HG02623 (cell line): ENCODE results near the gene NALCN.

Experiments
- ATAC-seq: cut with Tn5 transposase; IDR thresholded peaks from one replicate; pipeline ENCODE4 v1.9.1; 2021; ENCODE audit warnings: moderate library complexity; ENCODE audit not compliant: unreplicated experiment

The NALCN gene

DNA sequence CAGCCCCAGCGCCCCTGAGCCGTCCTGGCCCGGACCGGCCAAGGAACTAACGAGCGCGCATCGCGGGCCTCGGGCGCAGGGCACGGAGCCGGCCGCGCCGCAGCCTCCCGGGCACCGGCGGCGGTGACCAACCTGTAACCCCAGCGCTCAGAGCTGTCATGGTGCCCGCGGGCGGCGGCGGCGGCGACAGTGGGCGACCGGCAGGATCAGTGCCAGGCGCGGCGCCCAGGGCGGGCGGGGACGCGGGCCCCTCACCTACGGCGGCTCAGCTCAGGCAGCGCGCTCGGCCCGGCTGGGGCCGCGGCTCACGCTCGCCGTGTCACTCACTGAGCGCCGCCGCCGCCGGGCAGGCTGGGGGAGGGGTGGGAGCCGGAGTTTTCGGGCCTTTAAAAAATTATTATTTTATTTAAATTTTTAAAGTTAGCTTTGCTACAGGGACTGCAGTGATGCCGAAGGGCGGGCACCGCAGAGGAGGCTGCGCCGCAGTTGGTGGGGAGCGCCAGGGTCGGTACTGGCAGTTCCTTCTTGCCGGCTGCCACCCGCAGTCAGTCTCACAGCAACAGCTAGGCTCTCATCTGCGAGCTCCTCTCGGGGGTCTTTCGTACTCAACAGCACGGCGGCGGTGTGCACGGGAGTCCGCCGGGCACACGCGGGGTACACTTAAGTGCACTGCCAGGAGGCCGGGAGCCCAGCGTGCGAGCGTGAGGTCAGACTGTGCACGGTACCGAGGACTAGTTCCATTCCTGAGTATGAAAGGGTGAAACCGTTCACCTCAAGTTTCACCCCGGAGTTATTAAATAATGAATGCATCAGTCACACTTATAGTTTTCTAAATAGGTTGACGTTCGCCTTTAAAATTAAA is at the start of gene NALCN:
Gene NALCN (minus strand): TSS at position 328 of the 862 bp plus-strand sequence. CDS start 17,382 bp downstream, outside the sequence.
- no peak for ATAC-seq

DNA sequence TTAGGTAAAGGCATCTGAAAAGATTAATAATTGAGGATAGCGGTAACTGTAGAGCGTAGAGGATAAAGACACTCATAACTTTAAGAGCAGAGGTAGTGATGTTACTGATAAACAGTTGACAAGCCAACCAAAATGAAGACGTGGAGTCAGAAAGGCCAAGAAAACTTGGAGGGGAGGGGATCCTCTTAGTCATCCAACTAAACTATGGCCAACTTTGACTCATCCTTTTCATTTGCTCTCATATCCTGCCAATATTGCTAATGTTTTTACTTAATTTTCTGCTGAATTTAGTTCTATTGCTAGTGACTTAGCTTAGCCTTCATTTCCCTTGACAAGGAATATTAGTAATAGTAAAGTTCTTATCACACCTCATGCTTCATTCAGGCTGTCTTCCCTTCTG is 49.6 kb upstream of the NALCN start:
- no peak for ATAC-seq

DNA sequence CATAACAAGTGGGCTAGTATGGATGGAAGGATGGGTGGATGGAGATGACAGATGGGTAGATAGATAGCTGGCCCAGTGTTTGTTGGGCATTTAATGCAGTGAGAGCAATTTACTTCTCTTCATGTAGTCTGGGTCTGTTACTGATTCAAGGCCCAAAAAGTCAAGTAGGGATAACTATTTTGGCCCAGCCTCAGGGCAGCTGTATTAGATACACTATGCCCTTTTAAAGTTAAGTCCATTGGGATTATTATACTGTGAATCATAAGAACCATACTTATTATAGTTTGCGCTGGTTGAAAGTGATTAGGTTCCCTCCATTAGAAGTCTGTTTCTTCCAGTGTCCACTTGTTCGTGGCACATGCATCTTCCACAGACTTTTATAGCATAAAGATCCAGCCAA is 40.9 kb upstream of the NALCN start:
- no peak for ATAC-seq

DNA sequence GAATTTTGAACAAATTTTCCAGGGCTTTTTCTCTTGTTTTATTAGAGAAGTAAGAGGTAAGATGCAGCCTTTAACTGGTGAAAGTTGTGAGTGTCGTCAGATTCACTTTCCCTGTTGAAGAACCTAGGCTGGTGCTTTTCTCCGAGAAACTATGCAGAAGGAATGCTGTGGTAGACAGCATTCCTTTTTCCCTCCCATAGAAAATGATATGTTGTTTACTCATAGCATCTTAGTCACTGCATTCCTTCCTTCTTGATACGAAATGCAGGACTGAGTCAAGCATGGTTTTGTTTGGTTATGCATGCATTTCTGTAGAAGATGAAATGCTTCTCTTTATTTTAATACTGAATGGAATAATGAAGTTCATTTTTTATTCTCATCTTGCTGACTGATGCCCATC is 39.6 kb upstream of the NALCN start:
- no peak for ATAC-seq

DNA sequence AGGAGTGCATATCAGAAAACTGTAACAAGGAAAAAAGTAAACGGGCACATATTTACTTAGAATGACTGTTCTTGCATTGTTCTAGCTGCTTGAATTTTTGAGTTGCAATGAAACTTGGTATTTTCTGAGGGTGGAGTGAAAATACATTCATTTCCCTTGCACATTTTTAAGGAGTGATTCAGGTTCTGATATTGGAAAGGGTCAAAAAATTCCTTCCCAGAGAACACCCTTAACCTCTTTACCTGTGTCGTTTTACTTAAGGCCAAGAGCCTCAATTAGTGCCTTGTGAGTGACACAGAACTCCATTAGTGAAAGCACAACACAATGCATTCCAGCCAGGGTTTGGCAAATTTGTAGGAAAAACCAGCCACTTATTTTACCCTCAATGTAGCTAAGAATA is 38.5 kb upstream of the NALCN start:
- no peak for ATAC-seq

DNA sequence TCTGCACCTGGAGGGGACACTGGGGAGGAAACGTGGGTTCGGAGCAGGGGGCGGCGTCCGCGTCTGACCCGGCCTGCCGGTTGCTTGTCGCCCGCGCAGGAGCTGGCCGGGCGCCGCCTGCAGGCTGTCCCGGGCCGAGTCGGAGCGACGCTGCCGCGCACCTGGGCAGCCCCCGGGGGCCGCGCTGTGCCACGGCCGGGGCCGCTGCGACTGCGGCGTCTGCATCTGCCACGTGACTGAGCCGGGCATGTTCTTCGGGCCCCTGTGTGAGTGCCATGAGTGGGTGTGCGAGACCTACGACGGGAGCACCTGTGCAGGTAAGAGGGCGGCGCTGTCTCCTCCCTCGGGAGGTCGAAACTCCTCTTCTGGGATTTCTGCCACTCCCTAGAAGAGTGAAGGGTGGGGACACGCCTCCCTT is 37.5 kb upstream of the NALCN start:
- peak; percentile 16 for ATAC-seq

DNA sequence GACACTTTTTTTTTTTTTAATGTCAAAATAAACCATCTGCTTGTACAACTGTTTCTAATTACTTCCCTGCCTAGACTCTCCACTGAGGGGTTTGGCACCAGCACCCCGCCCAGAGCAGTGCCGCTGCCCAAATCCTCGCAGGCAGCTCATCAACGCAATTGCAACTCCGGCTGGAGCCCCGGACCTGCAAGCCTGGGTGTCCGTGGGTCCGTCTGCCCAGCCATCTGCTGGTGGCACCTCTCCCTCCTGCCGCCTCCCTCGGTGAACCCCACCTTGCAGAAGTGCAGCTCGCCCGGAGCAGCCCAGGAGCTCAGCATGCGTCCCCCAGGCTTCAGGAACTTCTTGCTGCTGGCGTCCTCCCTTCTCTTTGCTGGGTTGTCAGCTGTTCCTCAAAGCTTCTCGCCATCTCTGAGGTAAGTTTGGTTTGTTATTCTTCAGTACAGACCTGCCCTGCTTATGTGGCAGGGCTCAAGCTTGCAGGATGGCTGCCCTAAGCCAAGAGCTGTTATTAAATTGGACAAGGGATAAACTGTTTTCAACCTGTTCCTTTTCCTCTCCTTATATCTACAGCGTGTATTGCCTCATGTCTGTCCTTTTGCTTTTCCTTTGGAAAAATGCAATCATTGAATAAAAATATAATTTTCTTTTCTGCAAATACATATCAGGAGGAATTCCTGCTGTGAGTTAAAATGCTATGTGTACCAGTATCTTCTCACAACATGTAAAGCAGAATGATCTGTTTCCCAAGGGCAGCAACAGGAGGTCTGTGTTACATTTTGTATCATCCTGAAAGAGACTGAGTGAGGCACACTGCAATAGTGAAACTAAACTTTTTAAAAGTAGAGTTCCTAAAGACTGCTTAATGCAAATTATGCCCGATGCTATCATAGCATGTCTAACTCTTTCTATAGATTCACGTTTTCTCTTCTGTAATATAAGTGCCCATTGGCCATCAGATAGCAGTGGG is 36.5 kb upstream of the NALCN start, which contains the start of gene ITGBL1:
Gene ITGBL1 (plus strand): TSS at position 157 of the 967 bp plus-strand sequence. CDS start 159 bp downstream, at position 316.
- ATAC-seq, result peak; percentile 82

DNA sequence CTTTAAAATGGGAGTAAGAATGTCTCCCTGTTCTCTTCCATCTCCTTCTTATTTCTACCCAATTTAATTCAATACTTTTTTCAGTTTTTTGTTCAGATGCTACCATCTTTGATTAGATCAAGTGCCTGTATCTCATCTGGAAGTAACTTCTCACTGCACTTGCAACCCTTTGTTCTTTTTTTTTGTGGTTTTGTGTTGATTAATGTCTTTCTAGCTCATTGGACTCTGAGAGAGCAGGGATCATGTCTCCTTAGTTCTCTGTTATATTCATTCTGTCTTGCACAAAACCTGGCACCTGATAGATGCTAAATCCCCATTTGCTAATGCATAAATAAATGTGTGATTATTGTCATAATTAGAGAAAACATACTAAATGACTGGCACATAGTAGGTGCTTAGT is 35.3 kb upstream of the NALCN start:
- ATAC-seq, result no peak

DNA sequence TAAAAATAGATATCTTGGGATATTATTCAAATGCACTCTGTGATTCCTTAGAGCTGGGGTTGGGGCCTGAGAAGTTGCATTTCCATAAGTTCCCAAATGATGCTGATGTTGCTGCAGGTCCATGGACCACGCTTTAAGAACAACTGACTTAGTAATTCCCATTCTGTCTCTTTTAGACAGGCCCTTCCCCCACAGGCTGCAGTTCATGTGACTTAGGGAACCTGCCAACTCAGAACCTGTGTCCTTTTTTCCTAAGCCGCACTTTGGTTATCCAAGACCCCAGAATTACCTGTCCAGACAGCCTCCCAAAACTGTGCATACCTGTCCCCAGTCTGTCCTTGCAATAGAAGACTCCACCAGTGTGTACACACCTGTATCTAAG is 34.4 kb upstream of the NALCN start:
- no peak for ATAC-seq

DNA sequence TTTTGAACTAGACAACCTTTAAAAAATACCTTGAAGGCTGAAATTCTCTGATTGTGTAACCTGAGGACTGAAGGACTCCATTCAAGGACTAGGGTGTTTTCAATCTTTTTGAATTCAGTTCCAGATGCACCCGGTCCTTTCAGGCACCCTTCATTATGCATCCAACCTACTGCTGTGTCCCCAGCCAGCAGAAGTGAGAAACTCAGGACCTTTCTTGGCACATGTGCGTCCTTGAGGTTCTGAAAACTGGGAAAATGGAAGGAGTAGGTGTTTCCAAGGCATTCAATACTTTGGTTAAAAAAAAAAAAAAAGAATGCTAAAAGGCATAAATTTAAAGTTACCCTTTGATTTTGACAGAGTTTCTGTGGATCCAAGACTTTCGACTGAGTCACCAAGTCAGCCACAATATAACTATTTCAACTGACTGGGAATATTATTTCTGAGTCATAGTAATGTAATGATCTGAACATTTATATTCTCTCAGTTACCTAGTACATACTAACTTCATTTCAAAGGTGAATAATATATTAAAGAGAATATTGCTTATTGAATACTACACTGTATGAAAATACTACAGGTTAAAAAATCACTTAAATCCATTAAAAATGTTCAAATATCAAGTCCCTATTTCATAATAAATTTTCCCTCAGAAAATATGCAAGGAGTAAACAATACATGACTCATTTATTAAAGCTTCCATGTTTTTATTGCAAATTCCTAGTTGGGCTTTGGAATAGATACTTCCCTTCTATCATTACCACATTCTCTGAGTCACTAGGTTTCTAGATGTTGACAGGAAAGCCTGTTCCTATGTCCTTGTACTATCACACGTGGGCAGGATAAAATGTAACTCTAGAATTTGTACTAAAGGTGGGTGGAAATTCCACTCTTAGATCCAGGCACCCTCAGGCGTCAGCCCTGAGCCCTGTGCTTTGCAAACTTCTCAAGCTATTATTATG is 33.8 kb upstream of the NALCN start:
- no peak for ATAC-seq

DNA sequence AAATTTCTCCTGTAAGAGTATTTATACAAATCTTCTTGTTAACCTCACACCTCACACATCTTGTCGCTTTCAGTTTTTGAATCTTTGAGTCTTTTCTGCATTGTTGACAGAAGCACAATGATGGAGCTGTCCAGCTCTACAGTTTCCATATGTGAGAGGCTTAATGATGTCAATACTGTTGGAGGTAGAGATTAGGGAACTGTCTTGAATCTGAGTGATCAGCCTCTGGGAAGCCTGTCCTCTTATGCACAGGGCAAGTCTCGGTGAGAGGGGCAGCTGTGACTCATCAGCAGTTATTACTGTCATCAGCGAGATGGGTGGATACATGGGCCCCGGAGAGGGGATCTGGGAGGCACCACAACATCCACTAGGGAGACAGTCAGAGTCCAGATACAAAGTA is 31.5 kb upstream of the NALCN start:
- ATAC-seq, result no peak

DNA sequence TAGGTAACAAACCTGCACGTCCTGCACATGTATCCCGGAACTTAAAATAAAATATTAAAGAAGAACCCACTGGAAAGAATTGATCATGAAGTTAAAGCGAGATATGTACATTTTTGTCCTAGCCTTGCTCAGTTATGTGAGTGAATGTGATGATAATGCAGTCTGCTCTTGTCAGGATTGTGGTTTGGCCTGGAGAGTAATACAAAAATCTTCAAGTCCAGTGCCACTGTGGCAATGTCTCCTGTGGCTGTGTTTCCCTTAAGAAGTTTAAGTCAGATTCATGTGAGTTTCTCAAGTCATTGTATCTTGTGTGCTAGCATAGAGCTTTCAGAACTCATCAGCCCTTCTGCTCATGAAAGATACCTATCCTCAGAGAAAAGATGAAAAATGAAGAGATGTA is 18.2 kb upstream of the NALCN start:
- no peak for ATAC-seq

DNA sequence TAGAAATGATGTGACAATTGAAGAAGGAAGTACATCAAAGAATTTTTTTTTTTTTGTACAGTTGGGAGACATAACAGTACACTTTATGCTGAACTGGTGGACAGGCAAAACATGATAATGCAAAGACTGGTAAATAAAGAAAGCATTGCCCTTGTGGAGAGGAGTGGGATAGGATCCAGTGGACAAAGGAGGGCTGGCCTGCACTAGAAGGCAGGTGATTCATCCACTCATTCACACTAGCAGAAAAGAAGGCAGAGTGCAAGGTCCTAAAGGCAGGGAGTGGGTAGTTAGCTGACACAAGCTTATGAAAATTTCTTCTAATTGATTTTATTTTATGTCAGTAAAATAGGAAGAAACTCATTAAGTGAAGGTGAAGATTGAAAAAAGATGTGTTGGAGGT is 17.6 kb upstream of the NALCN start:
- ATAC-seq, result no peak

DNA sequence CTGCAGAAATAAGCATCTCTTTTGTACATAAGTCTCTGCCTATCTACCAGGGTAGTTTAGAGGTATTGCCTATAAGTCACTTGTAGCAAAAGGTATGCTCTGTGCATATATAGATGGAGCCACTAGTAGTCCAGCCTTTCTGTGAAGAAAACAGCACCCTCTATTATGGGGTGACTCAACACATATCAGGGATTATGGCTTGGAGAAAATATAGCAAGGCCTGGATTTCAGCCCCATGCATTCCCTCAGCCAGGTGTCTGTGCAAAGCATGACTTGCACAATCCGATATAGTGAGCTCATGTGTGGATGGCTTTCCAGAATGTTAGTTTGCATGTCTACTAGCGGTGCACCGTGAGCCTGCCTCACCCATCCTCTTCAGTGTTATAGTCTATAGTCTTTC is 13.4 kb upstream of the NALCN start:
- ATAC-seq, result no peak

DNA sequence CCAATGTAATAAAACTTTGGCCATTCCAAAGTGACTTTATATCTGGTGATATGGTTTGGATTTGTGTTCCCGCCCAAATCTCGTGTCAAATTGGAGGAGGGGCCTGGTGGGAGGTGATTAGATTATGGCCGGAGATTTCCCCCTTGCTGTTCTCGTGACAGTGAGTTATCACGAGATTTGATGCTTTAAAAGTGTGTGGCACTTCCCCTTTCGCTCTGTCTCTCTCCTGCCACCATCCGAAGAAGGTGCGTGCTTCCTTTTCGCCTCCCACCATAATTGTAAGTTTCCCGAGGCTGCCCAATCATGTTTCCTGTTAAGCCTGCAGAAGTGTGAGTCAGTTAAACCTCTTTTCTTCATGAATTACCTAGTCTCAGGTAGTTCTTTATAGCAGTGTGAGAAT is 9.3 kb upstream of the NALCN start:
- no peak for ATAC-seq

DNA sequence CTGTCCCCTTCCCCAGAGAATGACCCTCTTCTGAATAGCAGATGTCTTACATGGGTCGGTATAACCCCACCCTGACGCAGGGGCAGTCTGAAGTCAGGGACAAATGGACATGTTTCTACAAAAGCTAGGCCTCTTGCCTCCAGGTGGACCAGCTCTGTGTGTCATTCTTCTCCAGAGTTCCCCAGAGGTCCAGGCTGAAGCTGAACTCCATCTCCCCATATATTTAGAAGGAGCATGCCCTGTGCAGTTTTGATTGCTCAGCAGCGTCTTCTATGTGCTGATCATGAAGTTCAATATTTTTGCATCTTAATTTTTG is 8.8 kb upstream of the NALCN start:
- ATAC-seq, result no peak

DNA sequence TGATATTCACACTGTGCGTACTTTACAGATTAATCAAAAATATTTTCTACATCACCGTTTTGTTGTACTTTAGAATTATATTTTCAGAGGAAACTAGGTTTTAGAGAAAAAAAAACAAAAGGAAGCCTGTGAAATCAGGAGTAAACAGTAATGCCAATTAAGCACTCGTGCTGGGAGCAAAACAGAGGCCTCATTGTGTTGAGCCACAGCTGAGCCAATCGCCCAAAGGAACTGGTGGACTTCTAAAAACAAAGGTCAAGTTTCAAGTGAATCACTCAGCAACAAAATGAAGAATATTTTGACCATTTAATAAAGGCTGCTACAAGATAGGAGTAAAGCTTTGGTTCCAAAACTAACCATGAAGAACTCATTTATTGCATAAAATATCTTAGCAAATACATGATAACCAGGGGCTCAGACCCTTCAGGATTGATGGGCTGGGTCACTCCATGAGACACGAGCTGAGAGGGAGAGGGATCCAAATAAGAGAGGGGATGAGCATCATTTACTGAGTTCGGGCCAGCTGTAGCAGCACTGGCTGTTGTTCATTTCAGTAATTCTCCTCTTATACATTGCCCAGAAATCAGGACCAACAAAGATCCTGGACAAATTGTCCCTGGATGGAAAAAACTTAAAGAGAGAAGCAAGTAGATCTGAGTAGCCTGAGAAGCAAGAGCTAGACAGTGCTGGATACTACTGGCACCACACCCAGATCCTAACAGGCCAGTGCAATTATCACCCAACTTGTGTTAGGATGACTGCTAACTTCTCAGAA is 8.3 kb upstream of the NALCN start:
- ATAC-seq, result no peak

DNA sequence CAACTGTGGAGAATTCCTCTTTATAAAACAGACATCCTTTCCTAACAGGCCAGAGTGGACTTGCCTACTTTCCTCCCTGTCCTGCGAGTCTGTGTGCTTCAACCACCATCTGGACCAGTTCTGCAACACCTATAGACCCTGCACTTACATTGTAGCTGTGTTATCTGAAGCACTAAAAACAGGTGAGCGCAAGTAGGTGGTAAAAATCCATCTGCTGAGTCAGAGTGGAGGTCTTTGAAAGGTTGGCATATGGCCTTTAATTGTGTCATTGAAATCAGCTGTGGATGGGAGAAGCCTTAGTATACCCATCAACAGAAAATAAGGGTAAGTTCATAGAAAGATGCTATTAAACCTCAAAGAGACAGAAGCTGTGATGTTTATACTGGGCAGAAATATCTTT is 7.6 kb upstream of the NALCN start:
- ATAC-seq, result no peak

DNA sequence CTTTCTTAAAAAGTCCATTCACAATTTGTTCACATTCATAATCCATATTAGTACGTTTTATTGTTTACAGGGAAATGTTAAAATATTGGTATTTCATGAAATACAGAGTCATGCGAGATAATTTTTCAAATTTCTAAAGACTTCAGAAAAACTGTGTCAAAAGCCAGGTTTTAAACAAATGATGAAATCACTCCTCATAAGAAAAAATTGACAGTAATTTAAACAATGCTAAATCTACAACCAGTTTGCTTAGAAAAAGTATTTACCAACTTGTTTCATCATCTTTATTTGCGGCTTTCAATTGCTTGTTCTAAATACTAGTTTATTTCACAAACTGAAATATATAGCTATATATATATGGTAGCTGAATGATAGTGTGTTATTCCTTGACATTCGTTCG is 1.2 kb upstream of the NALCN start:
- ATAC-seq, result no peak

DNA sequence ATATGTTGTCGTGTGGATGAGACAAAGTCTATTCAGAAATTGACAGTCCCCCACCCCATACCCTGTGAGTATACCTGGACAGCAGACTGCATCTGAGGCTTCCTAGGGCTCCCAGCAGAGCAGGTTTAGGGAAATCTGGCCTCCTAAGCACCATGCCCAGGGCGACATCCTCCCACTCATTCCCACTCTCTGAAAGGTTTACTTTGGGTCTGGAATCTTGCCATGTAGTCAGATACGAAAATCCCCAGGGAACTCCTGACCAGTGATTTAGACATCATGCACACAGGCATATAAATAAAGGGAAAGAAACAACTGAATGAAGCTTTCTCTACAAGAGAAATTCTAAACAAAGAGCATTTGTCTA is 717 bp upstream of the NALCN start:
- no peak for ATAC-seq
